ENCODE data around the gene CHST2.
A peak's percentile ranks its signal among the peaks of the same experiment; 100 is the strongest.

The CHST2 gene

DNA sequence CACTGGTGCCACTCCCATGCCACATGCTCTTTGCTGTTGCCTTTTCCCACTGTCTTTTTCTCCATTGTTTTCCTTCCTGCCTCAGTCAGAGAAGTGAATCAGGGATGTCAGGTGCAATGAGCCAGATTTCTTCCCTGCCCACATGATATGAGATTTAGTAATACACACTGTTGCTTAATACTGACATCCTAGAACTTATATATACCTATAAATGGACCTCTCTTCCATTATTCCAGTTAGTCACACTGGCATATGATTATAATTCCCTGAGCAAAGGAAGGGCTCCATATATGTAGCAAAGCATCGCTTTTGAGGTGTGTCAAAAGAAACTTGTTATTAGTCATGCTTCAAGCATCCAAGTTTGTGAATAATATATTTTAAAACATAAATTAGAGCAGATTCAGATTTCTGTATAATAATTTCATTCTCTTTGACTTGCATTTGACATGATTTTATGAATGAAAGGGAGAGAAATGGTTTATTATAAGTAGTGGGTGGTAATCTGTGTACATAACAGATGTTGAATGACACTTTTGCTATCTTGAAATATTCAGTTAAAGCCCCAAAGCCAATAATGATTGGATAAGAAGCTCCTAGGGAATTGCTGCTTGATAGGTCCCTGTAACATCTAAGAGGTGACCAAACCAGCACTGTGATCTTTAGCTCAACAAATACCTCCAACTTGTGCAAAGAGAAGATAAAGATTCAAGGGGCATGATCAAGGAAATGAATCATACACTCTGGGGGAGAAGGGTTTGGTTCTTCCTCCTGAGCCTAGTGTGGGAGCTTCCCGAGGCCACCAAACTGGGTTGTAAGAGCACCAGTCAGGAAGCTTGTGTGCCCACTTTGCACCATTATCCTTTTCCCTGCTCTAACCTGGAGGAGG lies 48.6 kb downstream of the CHST2 start:
- DNase-seq (ENCODE audit: low read depth) = peak; percentile 56

DNA sequence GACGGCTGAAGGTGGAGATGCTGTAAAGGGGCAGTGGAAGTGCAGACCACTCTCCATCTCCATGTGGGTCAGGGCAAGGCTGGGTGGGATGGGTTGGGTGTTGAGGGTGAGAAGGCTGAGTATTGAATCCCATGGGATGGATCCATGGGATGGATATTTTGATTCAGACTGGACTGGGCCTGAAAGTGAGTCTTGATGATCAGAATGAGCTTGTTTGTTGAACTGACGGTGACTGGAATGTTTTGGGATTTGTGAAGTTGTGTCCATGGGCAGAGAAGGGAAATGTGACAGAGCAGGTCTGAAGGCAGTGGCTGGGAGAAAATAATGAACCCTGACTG lies 49.3 kb downstream of the CHST2 start:
- DNase-seq (ENCODE audit: low read depth) = no peak

DNA sequence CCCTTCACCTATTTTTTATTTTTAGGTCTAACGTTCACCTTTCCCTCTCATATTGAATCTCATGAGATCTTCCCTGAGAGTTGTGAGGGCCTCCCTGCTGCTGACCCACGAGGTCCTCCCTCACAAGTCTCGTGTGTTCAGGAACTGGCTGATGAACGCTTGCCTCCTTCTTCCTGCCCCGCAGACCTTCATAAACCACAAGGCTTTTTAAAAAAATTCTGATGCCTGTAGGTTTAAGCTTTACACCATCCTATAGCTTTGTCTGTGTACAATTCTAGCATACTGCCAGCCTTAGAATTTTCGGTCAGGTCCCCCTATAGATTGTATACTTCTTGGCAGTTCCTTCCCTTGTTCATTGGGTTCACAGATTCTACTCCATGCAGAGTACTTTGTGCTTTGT lies 50.5 kb downstream of the CHST2 start:
- DNase-seq (ENCODE audit: low read depth) = peak; percentile 36

DNA sequence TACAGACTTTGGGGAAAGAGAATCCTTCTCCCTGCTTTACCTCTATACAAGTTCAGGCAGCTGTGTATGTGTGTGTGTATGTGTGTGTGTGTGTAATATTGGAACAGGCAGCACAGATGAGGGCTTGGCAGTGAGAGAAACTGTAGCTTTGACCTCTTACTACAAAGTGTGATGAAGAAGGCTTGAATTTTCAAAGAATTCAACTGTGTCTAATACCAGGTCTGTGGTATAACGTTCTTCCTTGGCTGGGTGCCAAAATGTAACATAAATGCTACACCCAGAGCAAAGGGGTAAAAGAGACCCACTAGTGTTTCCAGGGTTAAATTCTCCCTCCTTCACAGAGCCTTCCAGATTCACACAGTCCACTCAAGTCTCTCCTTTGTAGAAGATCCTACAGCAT lies 51.1 kb downstream of the CHST2 start:
- peak; percentile 74 for DNase-seq (ENCODE audit: low read depth)

DNA sequence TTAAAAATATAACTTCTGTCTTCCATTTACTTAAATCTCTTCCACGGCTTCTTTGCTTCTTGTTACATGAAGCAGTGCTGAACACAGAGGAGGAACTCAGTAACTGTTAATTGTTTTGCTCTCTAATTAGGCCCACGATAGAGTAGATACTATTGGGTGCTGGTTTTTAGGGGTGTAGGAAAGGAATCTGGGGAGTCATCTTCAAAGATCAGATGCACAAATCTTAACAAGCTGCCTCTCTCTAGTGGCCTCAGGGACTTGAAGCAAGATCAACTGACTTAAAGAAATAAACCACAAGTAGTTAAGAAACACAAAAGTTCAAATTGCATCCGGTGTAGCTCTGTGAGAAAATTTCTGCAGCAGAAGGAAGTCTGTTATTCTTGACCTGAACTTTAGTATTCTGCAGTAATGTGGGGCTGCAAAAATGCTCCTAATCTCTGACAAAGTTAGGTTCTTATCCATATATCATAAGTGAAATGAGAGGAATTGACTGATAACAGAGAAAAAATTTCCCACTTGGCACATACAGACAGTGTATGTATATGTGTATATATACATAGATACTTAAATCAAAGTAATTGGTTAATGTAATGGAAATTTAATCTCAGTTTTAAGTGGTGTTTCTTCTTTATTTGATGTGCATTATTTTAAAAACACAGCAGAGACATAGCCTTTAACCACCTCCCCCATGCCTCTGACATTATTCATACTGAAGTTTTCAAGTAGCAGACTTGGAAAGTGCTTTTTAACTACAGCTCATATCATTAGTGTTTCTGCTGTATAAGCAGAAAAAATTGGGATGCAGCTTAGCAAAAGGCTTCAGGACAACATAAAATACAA lies 51.8 kb downstream of the CHST2 start:
- peak; percentile 89 for DNase-seq (ENCODE audit: low read depth)

DNA sequence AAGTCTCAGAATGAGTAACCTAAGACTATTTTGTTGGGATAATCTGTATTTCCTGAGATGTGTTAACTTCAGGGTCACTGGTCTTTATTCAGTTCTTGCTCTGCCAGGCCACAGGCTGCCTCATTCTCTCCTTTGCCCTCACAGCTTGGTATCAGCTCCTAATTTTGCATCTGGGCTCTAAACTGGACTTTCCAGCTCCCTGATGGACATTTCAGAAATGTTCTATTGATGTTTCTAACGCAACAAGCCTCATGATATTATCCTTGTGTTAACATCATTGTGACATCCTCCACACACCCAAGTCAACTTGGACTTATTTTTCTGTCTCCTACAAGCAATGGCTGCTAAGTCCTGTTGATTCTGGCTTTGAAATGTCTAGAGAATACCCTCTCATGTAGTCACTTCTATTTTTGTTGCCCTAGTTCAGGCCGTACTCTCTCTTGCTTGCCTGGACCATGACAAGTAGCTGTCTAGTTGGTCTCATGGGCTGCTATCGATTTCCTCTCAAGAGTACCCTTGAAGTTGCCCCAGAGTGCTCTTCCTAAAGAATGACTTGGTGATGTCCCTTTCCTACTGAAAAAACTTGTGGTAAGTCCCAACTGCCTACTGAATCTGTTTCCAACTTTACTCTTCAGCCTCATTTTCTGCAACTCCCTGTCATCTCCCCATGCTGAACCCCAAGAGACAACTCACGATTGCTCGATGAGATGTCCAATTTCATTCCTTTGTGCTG lies 52.7 kb downstream of the CHST2 start:
- DNase-seq (ENCODE audit: low read depth) = peak; percentile 31

DNA sequence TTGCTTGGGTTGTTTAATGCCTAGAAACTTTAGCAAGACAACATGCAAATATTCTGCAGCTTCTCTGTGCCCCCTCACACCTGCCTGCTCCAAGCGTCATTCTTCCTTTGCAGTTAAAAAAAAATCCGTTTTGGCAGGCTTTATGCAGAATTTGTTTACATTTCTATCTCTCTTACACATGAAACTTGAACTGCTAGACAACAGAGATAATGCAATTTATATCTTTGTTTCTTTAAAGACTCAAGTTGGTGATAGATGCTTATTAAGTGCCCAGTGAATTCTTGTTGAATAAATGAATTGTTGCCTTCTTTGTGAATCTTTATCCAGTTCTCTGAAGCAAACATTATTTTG lies 53.2 kb downstream of the CHST2 start:
- peak; percentile 51 for DNase-seq (ENCODE audit: low read depth)

DNA sequence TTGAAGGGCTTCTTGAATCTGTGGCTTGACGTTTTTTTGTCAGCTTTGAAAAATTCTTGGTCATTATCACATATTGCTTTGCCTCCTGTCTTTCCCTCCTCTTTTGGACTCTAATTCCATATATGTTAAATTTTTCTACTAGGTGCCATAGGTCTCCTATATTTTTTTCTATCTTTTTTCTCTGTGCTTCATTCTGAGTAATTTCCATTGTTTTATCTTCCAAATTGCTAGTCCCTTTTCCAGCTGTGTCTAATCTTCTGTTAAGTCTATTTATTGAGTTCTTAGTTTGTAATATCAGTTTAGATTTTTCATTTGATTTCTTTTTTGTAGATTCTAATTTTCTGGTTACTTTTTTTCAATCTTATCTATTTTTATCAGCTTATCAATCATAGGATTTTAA lies 53.7 kb downstream of the CHST2 start:
- no peak for DNase-seq (ENCODE audit: low read depth)

All from iris pigment epithelial cell (primary cell).